ENCODE data around the gene LSM10. TPM values are rescaled to one million over a fixed set of nuclear protein-coding genes. Genes with fewer than 3 reads are reported as not detected.

LSM10 gene
- total and polyA plus RNA-seq, 9 of the 15 experiments (the other 6 are each of a cell fraction or from before 2014, with no cell fraction given) = 13.2 to 146 (median 68.9) TPM

GRCh38 chr1:36420836-36421317, 23.2 kb upstream of the LSM10 start (continued):
- TF ChIP-seq OTX1 (CRISPR knock-in tag; IDR thresholded peaks at IDR 0.05) = peak; percentile 80; the same call in 1 of the 2 replicates
- TF ChIP-seq SMARCA5 (IDR thresholded peaks at IDR 0.05) = peak; percentile 71
- TF ChIP-seq TCF15 (CRISPR knock-in tag; IDR thresholded peaks at IDR 0.05) = no peak
- TF ChIP-seq JUN (IDR thresholded peaks at IDR 0.05; ENCODE audit: borderline replicate concordance, low read depth, low read length) = 0 out of 2 replicates have a peak, but pooled peaks have one; percentile 28
- TF ChIP-seq JUN (CRISPR knock-in tag; IDR thresholded peaks at IDR 0.05; ENCODE audit: borderline replicate concordance) = no peak
- peak; percentile 88; the same call in 1 of the 2 replicates for TF ChIP-seq ZBTB26 (CRISPR knock-in tag; IDR thresholded peaks at IDR 0.05)
- TF ChIP-seq TBL1XR1 (IDR thresholded peaks at IDR 0.05; ENCODE audit: low read length in 2 of 2) = peak in 1 of 2 experiments; percentile 62; a peak in 2 of 4 replicates
- peak; percentile 98 for TF ChIP-seq HDGF (IDR thresholded peaks at IDR 0.05)
- TF ChIP-seq ASH1L (IDR thresholded peaks at IDR 0.05; ENCODE audit: borderline replicate concordance, low read depth, partially characterized antibody) = no peak
- TF ChIP-seq CGGBP1 (CRISPR knock-in tag; IDR thresholded peaks at IDR 0.05) = no peak
- no peak for TF ChIP-seq RBM14 (IDR thresholded peaks at IDR 0.05; ENCODE audit: borderline replicate concordance, insufficient read depth, low read depth, low read length)
- TF ChIP-seq MAFF (IDR thresholded peaks at IDR 0.05; ENCODE audit: low read length) = 0 out of 2 replicates have a peak, but pooled peaks have one; percentile 19
- TF ChIP-seq EP400 (IDR thresholded peaks at IDR 0.05) = peak; percentile 35; the same call in 1 of the 2 replicates
- peak; percentile 96 to 99 (median 99) for TF ChIP-seq CTCF (IDR thresholded peaks at IDR 0.05 in 2 of 3, conservative IDR thresholded peaks at IDR 0.05 in 1 of 3; ENCODE audit: insufficient read depth in 2 of 3, low read depth in 1 of 3, low read length in 3 of 3)
- TF ChIP-seq STAG1 (CRISPR knock-in tag; IDR thresholded peaks at IDR 0.05; ENCODE audit: borderline replicate concordance) = peak; percentile 87; the same call in 1 of the 2 replicates
- peak; percentile 51; the same call in 1 of the 2 replicates for TF ChIP-seq SPI1 (IDR thresholded peaks at IDR 0.05; ENCODE audit: borderline replicate concordance, low read depth, low read length)
- TF ChIP-seq ZKSCAN8 (CRISPR knock-in tag; IDR thresholded peaks at IDR 0.05) = no peak
- TF ChIP-seq NBN (IDR thresholded peaks at IDR 0.05; ENCODE audit: low read depth) = 0 out of 2 replicates have a peak, but pooled peaks have one; percentile 49
- no peak for TF ChIP-seq BCL6 (CRISPR knock-in tag; IDR thresholded peaks at IDR 0.05)
- TF ChIP-seq RCOR1 (IDR thresholded peaks at IDR 0.05; ENCODE audit: borderline replicate concordance in 1 of 2, low read depth in 2 of 2, low read length in 2 of 2) = peak in 1 of 2 experiments; percentile 82; a peak in 2 of 4 replicates
- TF ChIP-seq RBM15 (IDR thresholded peaks at IDR 0.05; ENCODE audit: insufficient read depth, low read length) = no peak
- TF ChIP-seq CBX8 (IDR thresholded peaks at IDR 0.05; ENCODE audit: borderline replicate concordance, extremely low read depth, low read depth, low read length, poor library complexity, severe bottlenecking) = no peak
- TF ChIP-seq MYNN (IDR thresholded peaks at IDR 0.05) = peak; percentile 67; the same call in 1 of the 2 replicates
- TF ChIP-seq MYNN (CRISPR knock-in tag; IDR thresholded peaks at IDR 0.05) = no peak
- peak; percentile 17 for TF ChIP-seq SP2 (IDR thresholded peaks at IDR 0.05; ENCODE audit: extremely low read depth, low read depth, low read length, poor library complexity, severe bottlenecking)

Measured in K562 (cell line).